HG03097 (cell line): ENCODE data around the gene CTNNB1.

Experiments used
- ATAC-seq: cut with Tn5 transposase; IDR thresholded peaks from one replicate; pipeline ENCODE4 v1.9.1; 2021; ENCODE audit not compliant: unreplicated experiment, low FRiP score

CTNNB1 gene

DNA sequence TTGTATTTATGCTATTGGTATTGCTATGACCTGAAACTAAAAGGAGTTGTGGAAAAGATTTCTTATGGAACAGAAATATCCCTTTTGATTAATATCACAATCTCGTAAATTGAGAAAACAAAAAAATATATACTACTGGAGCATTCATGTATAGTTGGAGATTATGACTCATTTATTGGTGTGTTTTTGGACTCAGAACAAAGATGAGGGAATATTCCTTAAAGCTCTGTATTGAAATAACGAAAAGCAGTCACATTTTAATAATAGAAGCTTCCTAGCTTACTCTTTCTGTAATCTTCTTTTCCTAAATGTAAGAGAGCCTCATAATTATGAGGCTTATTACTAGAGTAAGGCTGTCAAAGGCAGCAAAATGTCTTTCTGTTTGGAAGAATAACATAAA, 14.3 kb downstream of the CTNNB1 start:
- ATAC-seq, result no peak

DNA sequence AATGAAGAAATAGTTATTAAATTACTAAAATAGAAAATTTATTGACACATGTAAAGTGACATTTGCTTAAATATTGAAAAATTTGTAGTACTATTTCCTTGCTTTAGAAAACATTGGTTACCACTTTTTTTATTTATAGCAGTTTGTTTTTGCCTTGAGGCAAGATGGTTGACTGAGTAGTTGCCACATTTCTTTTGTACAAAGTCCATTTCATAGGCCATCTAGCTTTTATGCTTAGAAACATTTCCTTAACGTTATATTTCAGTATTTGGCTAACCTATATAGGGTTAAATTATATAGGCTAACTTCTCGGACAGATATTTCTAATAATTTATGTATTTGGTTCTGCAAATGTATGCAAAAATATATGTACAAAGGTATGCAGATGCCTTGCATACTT, 17.1 kb downstream of the CTNNB1 start:
- ATAC-seq, result no peak

DNA sequence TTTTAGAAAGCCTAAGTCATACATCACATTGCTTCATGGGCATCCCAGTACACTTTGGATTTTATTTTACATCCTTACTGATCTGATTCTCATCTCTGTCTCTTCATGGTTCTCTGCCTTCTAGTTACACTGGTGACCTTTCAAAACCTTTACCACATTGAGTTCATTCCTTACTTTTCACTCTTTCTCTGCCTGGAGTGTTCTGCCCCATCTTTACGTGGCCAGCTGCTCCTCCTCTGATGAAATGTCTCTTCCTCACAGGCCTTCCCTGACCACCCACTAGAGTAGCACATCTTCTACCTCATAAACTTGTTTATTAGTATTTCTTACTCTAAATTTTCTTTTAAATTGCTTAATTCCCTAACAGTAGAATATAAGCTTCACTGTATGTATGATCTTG, 17.7 kb downstream of the CTNNB1 start:
- no peak for ATAC-seq

DNA sequence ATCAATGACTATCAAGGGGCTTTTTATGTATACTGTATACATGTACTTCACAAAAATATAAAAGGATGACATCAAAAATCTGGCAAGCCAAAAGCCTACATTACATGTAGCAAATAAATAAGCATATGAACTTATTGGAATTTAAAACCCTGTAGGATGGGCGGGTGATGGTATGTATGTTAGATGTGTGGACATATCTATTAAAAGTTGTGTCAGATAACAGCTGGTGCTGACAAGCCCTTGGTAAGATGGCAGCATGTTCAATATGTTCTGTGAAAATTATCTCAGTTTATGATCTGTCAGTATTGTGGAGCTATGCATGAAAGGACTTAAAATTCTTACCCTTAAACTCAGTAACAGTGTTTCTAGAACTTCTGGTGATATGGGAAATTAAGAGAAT, 20.1 kb downstream of the CTNNB1 start:
- ATAC-seq, result no peak

DNA sequence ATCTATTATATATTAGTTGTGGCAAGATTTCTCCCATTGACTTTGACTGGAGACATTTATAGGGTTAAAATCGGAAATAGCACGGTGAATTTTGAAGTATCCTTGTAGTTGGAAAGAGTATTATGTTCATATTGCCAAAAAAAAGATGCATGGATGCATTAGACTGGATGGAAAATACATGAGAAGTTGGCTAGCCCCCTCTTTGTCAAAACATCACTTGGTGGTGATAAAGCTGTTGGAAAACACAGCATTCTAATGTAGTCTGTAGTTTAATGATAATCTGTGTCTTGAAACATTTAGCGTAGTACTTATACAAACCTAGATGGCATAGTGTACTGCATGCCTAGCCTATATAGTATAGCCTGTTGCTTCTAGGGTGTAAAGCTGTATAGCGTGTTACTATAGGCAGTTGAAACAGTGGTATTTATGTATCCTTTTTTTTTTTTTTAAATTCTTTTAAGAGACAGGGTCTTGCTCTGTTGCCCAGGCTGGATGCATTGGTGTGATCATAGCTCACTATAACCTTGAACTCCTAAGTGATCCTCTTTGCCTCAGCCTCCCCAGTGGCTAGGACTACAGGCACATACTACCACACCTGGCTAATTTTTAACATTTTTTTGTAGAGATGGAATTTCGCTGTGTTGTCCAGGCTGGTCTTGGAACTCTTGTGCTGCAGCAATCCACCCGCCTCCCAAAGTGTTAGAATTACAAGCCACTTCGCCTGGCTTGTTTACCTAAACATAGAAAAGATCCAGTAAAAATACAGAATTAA, 21.8 kb downstream of the CTNNB1 start:
- ATAC-seq, result no peak

DNA sequence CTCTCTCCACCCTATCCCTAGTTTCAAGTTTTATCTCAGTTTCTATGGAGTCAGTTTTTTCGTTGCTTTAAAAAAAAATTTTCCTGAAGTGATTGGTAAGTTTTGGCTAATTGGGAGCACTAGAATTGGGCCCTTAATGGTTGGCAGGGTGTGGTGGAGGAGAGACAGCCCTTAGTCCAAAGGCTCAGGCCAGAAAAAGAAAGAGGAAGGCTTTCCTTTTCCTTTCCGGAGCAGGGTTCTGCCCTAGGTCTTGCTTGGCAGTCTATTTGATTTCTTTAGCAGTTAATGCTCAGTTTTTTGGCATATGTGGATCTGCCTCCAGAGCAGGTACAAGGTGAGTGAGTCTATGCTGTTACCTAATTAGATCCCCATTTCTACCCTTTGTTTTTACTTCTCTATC, 22.7 kb downstream of the CTNNB1 start:
- ATAC-seq, result no peak

DNA sequence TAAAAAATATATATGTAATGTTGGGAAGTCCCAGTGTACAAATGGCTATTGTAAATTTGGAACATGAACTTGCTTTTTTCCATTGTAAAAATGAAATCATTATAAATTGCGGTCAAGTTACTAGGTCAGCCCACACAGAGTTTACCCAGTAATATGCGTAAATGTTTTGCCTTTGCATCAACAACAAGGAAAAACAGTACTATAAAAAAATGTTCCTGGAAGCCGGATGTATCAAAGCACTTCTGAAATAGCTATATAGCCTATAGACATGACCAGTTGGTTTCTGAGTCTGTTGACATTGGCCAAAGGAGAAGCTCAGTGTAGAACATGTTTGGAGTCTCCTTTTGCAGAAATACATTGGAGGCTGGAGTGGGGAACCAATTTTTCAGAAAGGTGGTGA, 23.2 kb downstream of the CTNNB1 start:
- no peak for ATAC-seq

DNA sequence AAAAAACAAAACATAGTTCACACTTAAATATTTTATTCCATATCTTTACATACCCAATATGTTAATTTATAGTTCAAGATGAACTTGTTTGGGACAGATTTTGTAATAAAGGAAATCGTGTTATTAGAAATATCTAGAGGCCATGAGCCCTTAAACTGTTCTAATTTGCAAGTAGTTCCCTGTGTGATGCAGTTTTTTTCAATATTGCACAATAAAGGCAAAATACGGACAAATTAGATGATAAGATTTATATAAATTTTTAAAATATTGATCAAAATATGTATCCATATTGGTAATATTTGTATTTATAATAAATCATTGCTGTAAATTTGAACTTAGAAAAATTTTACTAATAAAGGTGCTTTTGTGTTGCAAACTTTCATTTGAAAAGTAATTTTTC, 23.8 kb downstream of the CTNNB1 start:
- ATAC-seq, result no peak

DNA sequence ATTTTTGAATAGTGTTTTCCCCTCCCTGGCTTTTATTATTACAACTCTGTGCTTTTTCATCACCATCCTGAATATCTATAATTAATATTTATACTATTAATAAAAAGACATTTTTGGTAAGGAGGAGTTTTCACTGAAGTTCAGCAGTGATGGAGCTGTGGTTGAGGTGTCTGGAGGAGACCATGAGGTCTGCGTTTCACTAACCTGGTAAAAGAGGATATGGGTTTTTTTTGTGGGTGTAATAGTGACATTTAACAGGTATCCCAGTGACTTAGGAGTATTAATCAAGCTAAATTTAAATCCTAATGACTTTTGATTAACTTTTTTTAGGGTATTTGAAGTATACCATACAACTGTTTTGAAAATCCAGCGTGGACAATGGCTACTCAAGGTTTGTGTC, 24.4 kb downstream of the CTNNB1 start:
- no peak for ATAC-seq

DNA sequence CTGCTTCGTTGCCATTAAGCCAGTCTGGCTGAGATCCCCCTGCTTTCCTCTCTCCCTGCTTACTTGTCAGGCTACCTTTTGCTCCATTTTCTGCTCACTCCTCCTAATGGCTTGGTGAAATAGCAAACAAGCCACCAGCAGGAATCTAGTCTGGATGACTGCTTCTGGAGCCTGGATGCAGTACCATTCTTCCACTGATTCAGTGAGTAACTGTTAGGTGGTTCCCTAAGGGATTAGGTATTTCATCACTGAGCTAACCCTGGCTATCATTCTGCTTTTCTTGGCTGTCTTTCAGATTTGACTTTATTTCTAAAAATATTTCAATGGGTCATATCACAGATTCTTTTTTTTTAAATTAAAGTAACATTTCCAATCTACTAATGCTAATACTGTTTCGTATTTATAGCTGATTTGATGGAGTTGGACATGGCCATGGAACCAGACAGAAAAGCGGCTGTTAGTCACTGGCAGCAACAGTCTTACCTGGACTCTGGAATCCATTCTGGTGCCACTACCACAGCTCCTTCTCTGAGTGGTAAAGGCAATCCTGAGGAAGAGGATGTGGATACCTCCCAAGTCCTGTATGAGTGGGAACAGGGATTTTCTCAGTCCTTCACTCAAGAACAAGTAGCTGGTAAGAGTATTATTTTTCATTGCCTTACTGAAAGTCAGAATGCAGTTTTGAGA, 25.0 kb downstream of the CTNNB1 start:
- no peak for ATAC-seq

DNA sequence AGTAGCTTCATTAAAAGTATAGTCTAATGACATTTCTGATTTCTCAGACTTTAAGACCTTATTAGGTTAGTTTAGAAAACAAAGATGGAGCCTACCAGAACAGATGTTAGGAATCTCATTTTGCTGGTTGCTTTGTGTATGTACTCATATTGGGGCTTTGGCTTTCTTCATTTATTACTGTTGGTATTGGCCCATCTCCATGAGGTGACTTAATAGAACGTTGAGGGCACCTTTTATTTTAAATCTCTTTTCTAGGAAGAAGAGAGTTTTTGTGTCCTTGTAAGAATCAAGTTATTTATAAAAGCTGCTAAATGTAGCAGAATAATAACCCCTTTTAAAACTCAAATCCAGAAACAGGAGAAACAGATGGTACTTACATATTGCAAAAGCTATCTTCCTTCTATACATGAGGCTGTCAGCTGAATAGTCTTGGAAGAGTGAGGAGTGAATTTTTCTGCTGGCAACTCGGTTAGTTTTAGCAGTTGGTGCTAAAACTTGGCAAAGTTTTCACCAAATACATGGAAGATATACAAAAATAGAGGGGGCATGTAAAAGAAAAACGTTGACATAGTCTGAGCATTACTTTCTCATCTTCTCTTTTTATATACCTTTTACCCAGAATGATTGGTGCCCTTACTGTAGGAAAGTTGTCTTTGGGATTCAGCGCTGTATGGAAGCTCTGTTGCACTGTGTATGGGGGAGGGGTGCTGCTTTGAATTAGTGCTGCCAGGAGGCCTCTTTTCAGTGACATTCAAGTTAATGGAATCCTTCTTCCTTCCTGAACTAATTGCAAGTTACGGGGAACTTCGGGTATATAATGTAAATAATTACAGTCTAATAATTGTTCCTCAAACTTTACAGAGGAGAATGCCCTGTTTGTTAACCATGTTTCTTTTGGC, 35.8 kb downstream of the CTNNB1 start:
- ATAC-seq, result no peak

DNA sequence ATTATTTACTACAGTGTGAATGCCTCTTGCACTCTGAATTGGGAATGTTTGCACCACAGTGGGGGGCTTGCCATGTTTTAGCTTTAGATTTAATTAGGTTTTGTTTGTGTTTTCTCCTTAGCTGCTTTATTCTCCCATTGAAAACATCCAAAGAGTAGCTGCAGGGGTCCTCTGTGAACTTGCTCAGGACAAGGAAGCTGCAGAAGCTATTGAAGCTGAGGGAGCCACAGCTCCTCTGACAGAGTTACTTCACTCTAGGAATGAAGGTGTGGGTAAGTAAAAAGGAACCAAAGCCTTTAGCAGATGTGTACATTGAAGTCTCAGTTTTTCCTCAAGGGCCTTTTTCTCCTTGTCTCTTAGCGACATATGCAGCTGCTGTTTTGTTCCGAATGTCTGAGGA, 36.9 kb downstream of the CTNNB1 start:
- ATAC-seq, result no peak

DNA sequence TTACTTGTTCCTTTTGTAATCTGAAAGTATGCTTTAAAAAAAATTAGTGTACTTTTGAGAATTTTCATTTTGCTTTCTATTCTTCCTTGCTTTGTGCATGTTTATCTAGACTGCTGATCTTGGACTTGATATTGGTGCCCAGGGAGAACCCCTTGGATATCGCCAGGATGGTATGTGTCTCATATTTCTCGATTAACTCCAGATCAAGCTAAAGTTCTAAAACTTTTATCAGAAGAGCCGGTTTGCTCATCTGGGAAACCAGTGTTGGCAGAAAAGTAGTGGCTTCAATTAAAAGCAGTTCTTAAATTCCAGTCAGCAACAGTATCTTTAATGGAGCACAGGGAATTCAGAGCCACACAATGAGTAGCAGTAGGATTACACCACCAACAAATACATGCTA, 38.6 kb downstream of the CTNNB1 start:
- no peak for ATAC-seq

DNA sequence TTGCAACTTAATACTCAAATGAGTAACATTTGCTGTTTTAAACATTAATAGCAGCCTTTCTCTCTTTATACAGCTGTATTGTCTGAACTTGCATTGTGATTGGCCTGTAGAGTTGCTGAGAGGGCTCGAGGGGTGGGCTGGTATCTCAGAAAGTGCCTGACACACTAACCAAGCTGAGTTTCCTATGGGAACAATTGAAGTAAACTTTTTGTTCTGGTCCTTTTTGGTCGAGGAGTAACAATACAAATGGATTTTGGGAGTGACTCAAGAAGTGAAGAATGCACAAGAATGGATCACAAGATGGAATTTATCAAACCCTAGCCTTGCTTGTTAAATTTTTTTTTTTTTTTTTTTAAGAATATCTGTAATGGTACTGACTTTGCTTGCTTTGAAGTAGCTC, 40.3 kb downstream of the CTNNB1 start:
- no peak for ATAC-seq

DNA sequence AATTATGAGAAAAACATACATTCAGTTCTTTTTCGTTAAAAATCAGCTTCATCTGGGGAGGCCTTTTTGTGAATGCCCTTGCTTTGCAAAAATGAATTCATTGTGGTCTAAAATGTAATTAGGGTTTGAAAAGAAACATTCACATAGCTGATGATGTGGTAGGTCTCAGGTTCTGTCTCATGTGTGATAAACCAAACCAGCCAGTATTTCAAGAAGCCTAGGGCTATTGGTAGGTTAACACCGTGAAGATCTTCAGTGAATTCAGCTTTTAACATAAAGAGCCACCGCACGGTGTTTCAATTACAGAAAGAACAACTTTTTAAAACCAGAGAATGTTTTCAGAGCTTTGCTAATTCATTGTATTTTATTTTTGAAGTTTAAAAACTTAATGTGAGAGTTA, 41.9 kb downstream of the CTNNB1 start:
- ATAC-seq, result no peak

DNA sequence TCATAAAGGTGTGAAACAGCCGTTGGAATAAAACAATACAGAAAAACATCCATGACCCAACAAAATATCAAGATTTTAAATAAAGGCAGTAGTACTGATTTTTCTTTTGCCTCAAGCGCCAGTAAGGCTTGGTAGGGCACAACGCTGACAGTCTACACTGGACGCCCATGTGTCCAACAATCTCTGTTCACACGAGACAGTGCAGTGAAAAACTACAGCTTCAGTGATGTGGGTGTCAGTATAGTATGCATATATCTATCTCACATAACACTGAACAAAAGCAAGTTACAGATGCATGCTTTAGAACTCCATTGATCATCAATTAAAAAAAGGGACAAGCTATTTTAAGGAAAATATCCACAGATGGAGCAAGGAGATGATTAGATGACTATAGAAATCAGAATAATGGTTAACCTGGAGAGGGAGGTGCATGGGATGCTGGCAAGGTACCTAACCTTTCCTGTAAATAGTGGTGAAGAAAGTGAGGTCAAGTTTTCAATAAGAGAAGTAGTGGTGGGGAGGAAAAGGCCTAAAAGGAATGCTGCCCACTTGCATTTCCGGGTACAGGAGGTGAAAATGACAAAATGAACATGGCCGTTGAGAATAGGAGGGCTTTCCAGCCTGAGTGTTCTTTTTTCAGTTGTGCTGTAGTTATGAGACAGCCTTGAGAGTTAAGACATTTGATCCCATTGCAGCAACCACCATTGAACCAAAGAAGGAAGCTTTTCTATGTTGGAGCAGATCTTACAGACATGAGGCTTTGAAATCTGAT, 42.7 kb downstream of the CTNNB1 start:
- no peak for ATAC-seq

DNA sequence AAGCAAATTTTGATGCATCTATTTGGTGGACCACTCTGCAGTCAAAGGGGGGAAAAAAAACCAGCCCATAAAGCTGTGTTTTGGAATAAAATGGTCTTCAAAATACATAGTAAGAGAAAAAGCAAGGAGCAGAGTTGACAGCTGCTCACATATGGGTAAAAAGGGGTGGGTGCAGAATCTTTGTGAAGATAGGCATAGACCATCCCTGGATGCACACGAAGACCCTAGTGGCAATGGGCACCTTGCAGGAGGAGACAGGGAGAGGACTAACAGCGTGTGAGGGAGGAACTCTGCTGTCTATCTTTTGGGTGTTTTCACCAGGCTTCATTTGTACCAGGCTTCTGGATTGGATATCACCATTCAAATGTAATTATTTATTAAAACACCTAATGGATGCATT, 43.9 kb downstream of the CTNNB1 start:
- ATAC-seq, result no peak

DNA sequence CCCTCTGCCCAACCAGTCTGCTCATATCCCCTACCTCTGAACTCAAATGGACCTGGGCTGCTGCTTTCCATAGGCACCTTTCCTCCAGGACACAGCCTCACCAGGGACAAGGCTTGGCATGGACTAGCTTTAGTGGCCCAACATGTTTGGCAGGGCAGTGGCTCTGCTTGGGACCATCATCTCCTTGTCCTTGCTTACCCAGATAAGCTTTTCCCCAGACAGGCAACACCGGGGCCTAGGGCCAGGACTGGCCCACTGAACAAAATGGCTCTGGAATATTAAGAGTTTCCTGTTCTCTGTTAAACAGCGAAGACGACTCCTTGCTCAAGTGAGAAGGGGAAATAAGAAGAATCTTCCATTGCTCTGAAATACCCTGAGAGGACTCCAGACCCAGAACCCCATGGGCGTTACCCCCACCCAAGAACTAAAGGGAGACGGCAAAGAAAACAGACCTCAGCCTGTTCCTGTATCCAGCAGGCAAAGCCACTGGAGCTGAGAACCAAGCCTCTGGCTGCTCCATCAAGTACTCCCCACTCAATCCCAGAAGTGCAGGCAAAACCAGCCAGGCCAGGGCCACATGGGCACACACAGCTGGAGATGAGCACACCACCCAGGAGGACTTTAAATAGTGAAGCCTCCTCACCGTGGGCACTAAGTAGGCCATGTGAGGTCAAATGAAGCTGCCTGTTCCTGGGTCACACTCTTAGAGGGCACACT, 45.5 kb downstream of the CTNNB1 start:
- ATAC-seq, result no peak

DNA sequence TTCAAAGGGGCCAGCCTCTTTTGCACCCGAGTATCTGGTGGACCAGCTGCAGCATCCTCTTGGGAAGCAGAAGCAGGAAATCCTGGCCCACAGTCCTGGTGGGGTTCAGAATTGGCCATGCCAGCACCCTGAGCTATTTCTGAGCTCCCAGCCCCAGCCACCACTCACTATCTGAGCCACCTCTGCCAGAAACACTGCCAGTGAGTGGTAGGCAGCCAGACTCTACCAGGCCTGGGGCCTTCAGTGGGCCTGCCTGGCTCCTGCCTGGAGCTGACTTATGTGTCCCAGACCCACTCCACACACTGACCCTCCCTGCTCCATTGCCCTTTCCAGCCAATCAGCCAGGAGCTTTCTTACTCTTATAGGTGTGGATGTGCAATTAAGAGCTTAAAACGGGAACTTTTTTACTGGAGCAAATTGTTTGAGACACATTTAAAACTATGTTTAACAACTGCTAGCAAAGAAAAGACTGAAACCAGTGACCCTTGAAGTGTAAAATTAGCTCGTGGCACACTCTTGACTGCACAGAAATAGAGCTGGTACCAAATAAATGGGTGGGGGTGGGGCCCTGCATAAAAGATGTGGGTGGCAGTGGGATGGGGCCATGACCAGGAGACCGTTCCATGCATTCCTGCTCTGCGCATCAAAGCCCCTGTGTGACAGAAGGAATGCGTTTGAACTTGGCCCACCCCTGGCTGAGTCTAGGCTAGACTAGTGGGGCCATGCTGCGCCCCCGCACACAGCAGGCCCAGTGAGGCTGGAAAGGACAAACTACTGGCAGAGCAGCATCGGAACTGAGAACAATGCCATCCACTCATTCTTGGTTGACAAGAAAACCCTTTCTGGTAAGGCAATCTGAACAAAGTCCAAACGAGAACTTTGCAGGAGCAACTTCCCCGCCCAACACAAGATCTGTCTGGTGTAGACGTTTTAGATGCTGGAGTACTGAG, 48.0 kb downstream of the CTNNB1 start:
- ATAC-seq, result no peak
